SK-N-SH (cell line): ENCODE measurements around the gene PLA2G4E. TPM values are rescaled to one million over a fixed set of nuclear protein-coding genes. Genes with fewer than 3 reads are reported as not detected.

ENCODE experiments used
- CTCF ChIA-PET: fragments of 300-600, 350-600 bp; formaldehyde crosslinking; extraction: SDS; loops from one replicate; lab custom pipeline; 2021; lab: Yijun Ruan, JAX
- POLR2A ChIA-PET: fragments of 350-600 bp; sonication (Branson Sonifier 250); formaldehyde crosslinking; extraction: SDS; loops from one replicate; lab custom pipeline; 2020; ENCODE audit warnings: antibody characterized with exemption, inconsistent platforms; lab: Yijun Ruan, JAX
- DNase-seq: peaks from one replicate; pipeline ENCODE4 v3.0.0; 2012
- H2AFZ ChIP-seq: fragments of 200-600 bp; sonication (generic); 2 replicates; pipeline ENCODE4 v1.8.1; 2016; ENCODE audit warnings: antibody characterized with exemption, mild to moderate bottlenecking, low read depth
- H3F3A ChIP-seq: fragments of 200-600 bp; sonication (generic); replicated peaks from 2 replicates; pipeline ENCODE3; 2016; ENCODE audit warnings: antibody characterized with exemption, mild to moderate bottlenecking; ENCODE audit not compliant: insufficient read depth
- H3K27ac ChIP-seq, 2 experiments: fragments of 200-500 bp in 1 of 2; fragments of 200-600 bp in 1 of 2; sonication (Bioruptor generic) in 1 of 2; sonication (generic), shearing (Covaris generic) in 1 of 2; 2 replicates each; pipeline versions ENCODE4 v1.5.1 to v1.6.1; 2014 to 2016; ENCODE audit warnings: low read depth in 2 of 2, inconsistent platforms in 1 of 2, low read length in 1 of 2, mild to moderate bottlenecking in 1 of 2, mixed read lengths in 1 of 2
- H3K27me3 ChIP-seq: fragments of 200-600 bp; sonication (generic), shearing (Covaris generic); 2 replicates; pipeline ENCODE4 v1.6.1; 2016; ENCODE audit warnings: mixed run types; ENCODE audit not compliant: insufficient read depth
- H3K36me3 ChIP-seq, 2 experiments: fragments of 200-500 bp in 1 of 2; fragments of 200-600 bp in 1 of 2; sonication (Bioruptor generic) in 1 of 2; sonication (generic) in 1 of 2; replicated peaks in 1 of 2; 2 replicates each; pipeline versions ENCODE3 to v1.5.1; 2014 to 2016; ENCODE audit warnings: low read length in 1 of 2, mild to moderate bottlenecking in 1 of 2; ENCODE audit not compliant: insufficient read depth in 2 of 2, control insufficient read depth in 1 of 2
- H3K4me1 ChIP-seq, 2 experiments: fragments of 200-500 bp in 1 of 2; fragments of 200-600 bp in 1 of 2; sonication (Bioruptor generic) in 1 of 2; sonication (generic), shearing (Covaris generic) in 1 of 2; 2 replicates each; pipeline versions ENCODE4 v1.5.1 to v1.6.1; 2014 to 2016; ENCODE audit warnings: low read depth in 1 of 2, low read length in 1 of 2, mixed run types in 1 of 2; ENCODE audit not compliant: insufficient read depth in 2 of 2, control insufficient read depth in 1 of 2
- H3K4me2 ChIP-seq: fragments of 200-600 bp; sonication (generic), shearing (Covaris generic); 2 replicates; pipeline ENCODE4 v1.6.1; 2017; ENCODE audit warnings: mixed run types
- H3K4me3 ChIP-seq, 2 experiments: fragments of 200-500 bp in 1 of 2; fragments of 200-600 bp in 1 of 2; sonication (Bioruptor generic) in 1 of 2; sonication (generic), shearing (Covaris generic) in 1 of 2; 2 replicates each; pipeline versions ENCODE4 v1.5.1 to v1.8.1; 2014 to 2016; ENCODE audit warnings: low read depth in 2 of 2, inconsistent platforms in 1 of 2, low read length in 1 of 2, mild to moderate bottlenecking in 1 of 2, mixed read lengths in 1 of 2, moderate library complexity in 1 of 2
- H3K79me2 ChIP-seq: fragments of 200-600 bp; sonication (generic); 2 replicates; pipeline ENCODE4 v1.8.1; 2017; ENCODE audit warnings: mild to moderate bottlenecking; ENCODE audit not compliant: insufficient read depth
- H3K9ac ChIP-seq: fragments of 200-600 bp; sonication (generic); 2 replicates; pipeline ENCODE4 v1.6.1; 2017; ENCODE audit warnings: mixed run types
- H3K9me2 ChIP-seq: fragments of 200-600 bp; sonication (generic); 2 replicates; pipeline ENCODE4 v1.6.1; 2017; ENCODE audit warnings: mixed run types
- H3K9me3 ChIP-seq: fragments of 200-600 bp; sonication (generic); 2 replicates; pipeline ENCODE4 v1.6.1; 2017; ENCODE audit warnings: mixed run types, mild to moderate bottlenecking, moderate library complexity
- H4K20me1 ChIP-seq: fragments of 200-600 bp; sonication (generic); 2 replicates; pipeline ENCODE4 v1.6.1; 2017; ENCODE audit warnings: mild to moderate bottlenecking, mixed run types; ENCODE audit not compliant: insufficient read depth
- CHD2 ChIP-seq: fragments of 150-350 bp; IDR thresholded peaks from 2 replicates; pipeline ENCODE4 v1.6.1; 2018; ENCODE audit warnings: low read length; ENCODE audit not compliant: partially characterized antibody
- CTCF ChIP-seq: fragments of 200-600 bp; sonication (generic); IDR thresholded peaks from 2 replicates; pipeline ENCODE4 v1.6.1; 2017; ENCODE audit warnings: antibody characterized with exemption, mild to moderate bottlenecking, moderate library complexity
- ELF1 ChIP-seq: IDR thresholded peaks from 2 replicates; pipeline ENCODE4 v1.4.0; 2012
- EP300 ChIP-seq, 2 experiments: IDR thresholded peaks; 2 replicates each; pipeline versions ENCODE4 v1.4.0 to v1.6.1; 2012; ENCODE audit warnings: borderline replicate concordance in 1 of 2, low read depth in 1 of 2, low read length in 1 of 2
- EZH2phosphoT487 ChIP-seq: fragments of 200-600 bp; sonication (generic); IDR thresholded peaks from 2 replicates; pipeline ENCODE4 v1.6.1; 2017; ENCODE audit warnings: low read depth, mixed run types, mild to moderate bottlenecking, antibody characterized with exemption, moderate library complexity, borderline replicate concordance
- GABPA ChIP-seq: IDR thresholded peaks from 2 replicates; pipeline ENCODE4 v1.4.0; 2012; ENCODE audit warnings: low read depth, mild to moderate bottlenecking
- GATA2 ChIP-seq: sonication (generic); formaldehyde crosslinking; IDR thresholded peaks from 2 replicates; pipeline ENCODE4 v1.5.0; 2020; ENCODE audit warnings: mild to moderate bottlenecking, missing genetic modification reagents
- IRF3 ChIP-seq: fragments of 150-350 bp; IDR thresholded peaks from 2 replicates; pipeline ENCODE4 v1.6.1; 2016; ENCODE audit warnings: mild to moderate bottlenecking, low read depth, low read length
- NRF1 ChIP-seq: IDR thresholded peaks from 2 replicates; pipeline ENCODE4 v1.6.1; 2012; ENCODE audit warnings: low read depth, mild to moderate bottlenecking, low read length
- PBX3 ChIP-seq: IDR thresholded peaks from 2 replicates; pipeline ENCODE4; 2012
- POLR2AphosphoS5 ChIP-seq: IDR thresholded peaks from 2 replicates; pipeline ENCODE4 v1.6.1; 2012; ENCODE audit warnings: low read depth, low read length
- RAD21 ChIP-seq: IDR thresholded peaks from 2 replicates; pipeline ENCODE4 v1.6.1; 2012; ENCODE audit warnings: mild to moderate bottlenecking, low read length
- SIN3A ChIP-seq: IDR thresholded peaks from 2 replicates; pipeline ENCODE4 v1.6.1; 2012; ENCODE audit warnings: low read depth, mild to moderate bottlenecking, low read length, moderate library complexity, borderline replicate concordance
- SMC3 ChIP-seq: IDR thresholded peaks from 2 replicates; pipeline ENCODE4 v1.6.1; 2012; ENCODE audit warnings: low read depth, low read length, improper control_type of control experiment
- TAF1 ChIP-seq: IDR thresholded peaks from 2 replicates; pipeline ENCODE4 v1.6.1; 2012; ENCODE audit warnings: low read depth, mild to moderate bottlenecking, low read length, moderate library complexity, borderline replicate concordance
- TEAD4 ChIP-seq: IDR thresholded peaks from 2 replicates; pipeline ENCODE4 v1.4.0; 2012; ENCODE audit warnings: mild to moderate bottlenecking, borderline replicate concordance; ENCODE audit not compliant: insufficient read depth
- USF2 ChIP-seq: fragments of 150-350 bp; IDR thresholded peaks from 2 replicates; pipeline ENCODE4 v1.6.1; 2017; ENCODE audit warnings: antibody characterized with exemption, low read length, low read depth, borderline replicate concordance
- YY1 ChIP-seq: IDR thresholded peaks from 2 replicates; pipeline ENCODE4 v1.4.0; 2012; ENCODE audit warnings: low read depth, mild to moderate bottlenecking
- ZBTB33 ChIP-seq: IDR thresholded peaks from 2 replicates; pipeline ENCODE4 v1.4.0; 2012; ENCODE audit warnings: low read depth, borderline replicate concordance
- WGBS: methylation state at CpG from one replicate; pipeline ENCODE4 v1.1.6; 2017; ENCODE audit warnings: low lambda C conversion rate; 5-methylcytosine and 5-hydroxymethylcytosine counted together
- polyA plus RNA-seq, 3 experiments: library from polyadenylated mRNA; depleted of rRNA; stranded (reverse); fragments of >200 nt; gene quantifications; 2 replicates each; pipeline ENCODE4 v1.2.3, GENCODE V29; 2012

Gene PLA2G4E
- not detected in 2 replicates for polyA plus RNA-seq (2012; rRNA removed)
- polyA plus RNA-seq (2012; cell fraction: cytosol; rRNA removed), result not detected in 2 replicates
- polyA plus RNA-seq (2012; cell fraction: nucleus; rRNA removed), result not detected in 2 replicates

- H3K27ac ChIP-seq, result no peak within 1 kb of the TSS
- H3K79me2 ChIP-seq, result no peaks in the 10 kb centered on the region
- no peak for DNase-seq
- no peaks in the 10 kb centered on the region for H3K9me2 ChIP-seq
- no peaks in the 10 kb centered on the region for H3F3A ChIP-seq
- H3K4me3 ChIP-seq, result no peak within 1 kb of the TSS
- no peak for TF ChIP-seq EZH2phosphoT487
- no peak for TF ChIP-seq IRF3
- no peak for TF ChIP-seq YY1
- TF ChIP-seq RAD21, result no peak
- TF ChIP-seq ZBTB33, result no peak
- TF ChIP-seq NRF1, result no peak
- TF ChIP-seq USF2, result no peak
- TF ChIP-seq SMC3, result no peak
- no peak for TF ChIP-seq TEAD4
- TF ChIP-seq TAF1, result no peak
- TF ChIP-seq PBX3, result no peak
- no peak for TF ChIP-seq GATA2
- TF ChIP-seq POLR2AphosphoS5, result no peak
- TF ChIP-seq CTCF, result no peak
- TF ChIP-seq EP300 (IDR thresholded peaks at IDR 0.05; ENCODE audit: borderline replicate concordance in 1 of 2, low read depth in 1 of 2, low read length in 1 of 2), result no peak
- TF ChIP-seq ELF1, result no peak
- no peak for TF ChIP-seq GABPA
- TF ChIP-seq CHD2, result no peak
- TF ChIP-seq SIN3A, result no peak
- WGBS, result 47% methylated on average over 4 of the region's 5 CpGs
- no peak within 1 kb of the TSS for H3K9ac ChIP-seq
- no peaks in the 10 kb centered on the region for H4K20me1 ChIP-seq
- peaks cover 0 to 18% of the 10 kb centered on the region in 2 experiments; a peak in 1 of 4 replicates for H3K4me1 ChIP-seq
- no peaks in the 10 kb centered on the region for H3K9me3 ChIP-seq
- ChIA-PET POLR2A (no interaction called here), CTCF (interaction anchor here (1.2 kb wide), 1 partner anchor 31 kb away, joined by 7 read pairs; no protein-coding TSS in a partner anchor)
- no peak within 1 kb of the TSS for H3K4me2 ChIP-seq
- no peak within 1 kb of the TSS for H2AFZ ChIP-seq
- H3K36me3 ChIP-seq, result no peaks in the 10 kb centered on the region
- no peaks in the 10 kb centered on the region; the same call in 1 of the 2 replicates for H3K27me3 ChIP-seq
Measured at GRCh38 chr15:42020713-42021273, at the start of gene PLA2G4E. TSS of gene PLA2G4E (minus strand) at chr15:42021042. CDS start at chr15:42021030, 12 bp downstream.
